ENCODE results near the gene PRKCB. TPM values are rescaled to one million over a fixed set of nuclear protein-coding genes. Genes with fewer than 3 reads are reported as not detected.
"Not testable (repeated sequence)": the region's sequence is repeated elsewhere in the genome, so short reads cannot be mapped to it uniquely, and the experiment has no call there.

PRKCB gene
- total RNA-seq, 2 donors from 2014 or later: 17.5 to 26.9 TPM

DNA sequence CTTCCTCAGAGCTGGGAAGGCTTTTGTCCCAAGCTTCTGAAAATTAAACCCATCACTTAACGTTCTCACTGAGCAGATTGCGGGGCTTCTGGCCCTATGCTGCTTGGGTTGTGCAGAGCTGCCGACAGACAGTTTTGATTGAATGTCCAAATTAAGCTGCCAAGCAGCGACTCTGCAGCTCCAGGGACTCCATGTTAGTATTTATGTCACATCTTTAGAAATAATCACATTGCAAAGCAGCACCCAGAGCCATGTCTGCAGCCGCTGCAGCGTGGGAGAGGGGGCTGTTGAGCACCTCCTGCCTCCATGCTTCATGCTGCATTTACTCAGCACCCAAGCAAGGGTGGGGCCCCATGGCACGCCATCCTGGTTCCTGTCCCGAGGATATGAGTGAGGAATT, 242.2 kb downstream of the PRKCB start:
- DNase-seq (ENCODE audit: low spot score): no peak
- intact Hi-C loops (cut with DNase I): no loop called here

DNA sequence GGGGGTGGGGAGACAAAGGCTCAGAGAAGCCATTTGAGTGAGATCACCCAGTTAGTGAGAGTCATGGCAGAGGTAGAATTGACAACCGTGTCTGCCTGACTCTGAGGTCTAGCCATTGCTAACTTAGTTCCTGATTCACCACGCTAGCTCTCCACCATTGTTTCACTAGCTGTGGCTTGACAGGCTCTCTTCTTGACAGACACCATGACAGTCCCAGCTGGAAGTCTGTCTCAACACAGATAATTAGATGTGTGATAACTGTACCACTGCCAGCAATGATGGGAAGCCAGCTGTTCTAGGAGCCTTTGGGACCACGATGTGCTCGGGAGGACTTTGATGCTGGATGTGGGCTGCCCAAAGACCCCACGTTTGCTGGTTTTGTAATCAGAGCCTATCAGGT, 249.9 kb downstream of the PRKCB start:
- DNase-seq (ENCODE audit: low spot score): no peak
- intact Hi-C loops (cut with DNase I): no loop called here

DNA sequence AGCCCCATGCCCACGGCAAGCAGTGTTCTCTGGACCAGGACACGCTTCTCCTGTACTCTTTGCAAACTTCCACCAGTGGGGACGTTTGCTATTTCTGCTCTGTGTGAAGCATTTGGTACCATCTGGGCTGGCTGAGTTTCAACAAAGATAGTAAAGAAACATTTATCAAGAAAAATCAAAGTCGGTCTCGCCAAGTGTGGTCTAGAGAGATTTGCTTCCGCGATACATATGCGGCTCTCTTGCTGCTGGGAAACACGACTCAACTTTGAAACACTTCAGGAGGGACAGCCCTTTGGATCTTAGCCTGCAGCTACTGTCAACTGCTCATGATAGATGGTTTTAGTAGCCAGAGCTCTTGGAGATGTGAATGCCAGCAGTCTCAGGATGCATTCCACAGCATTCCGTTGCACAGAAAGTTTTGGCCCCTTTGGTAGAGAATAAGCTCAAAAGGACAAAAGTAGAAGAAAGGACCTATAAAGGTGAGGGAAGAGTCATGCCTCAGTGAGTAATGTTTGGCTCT, 252.2 kb downstream of the PRKCB start:
- intact Hi-C loops (cut with DNase I): no loop called here
- no peak for DNase-seq (ENCODE audit: low spot score)

DNA sequence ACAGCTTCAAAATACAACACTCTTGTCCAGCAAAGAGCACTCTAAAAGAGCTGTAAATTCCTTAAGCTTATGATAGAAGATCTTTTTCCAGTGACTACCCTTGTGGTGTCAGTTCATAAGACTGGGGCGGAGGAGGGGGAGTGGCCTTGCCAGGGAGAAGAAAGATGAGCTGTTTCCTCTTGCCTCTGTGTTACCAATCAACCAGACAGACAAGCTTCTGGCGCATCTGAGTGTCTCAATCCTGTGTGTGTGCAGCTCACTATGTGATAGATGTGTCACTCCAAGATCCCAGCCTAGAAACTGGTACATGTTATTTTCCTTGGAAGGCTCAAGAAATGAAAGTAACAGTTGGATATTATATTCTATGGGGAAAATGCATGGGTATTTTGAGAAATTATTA, 253.0 kb downstream of the PRKCB start:
- intact Hi-C loops (cut with DNase I): no loop called here
- DNase-seq (ENCODE audit: low spot score): no peak

DNA sequence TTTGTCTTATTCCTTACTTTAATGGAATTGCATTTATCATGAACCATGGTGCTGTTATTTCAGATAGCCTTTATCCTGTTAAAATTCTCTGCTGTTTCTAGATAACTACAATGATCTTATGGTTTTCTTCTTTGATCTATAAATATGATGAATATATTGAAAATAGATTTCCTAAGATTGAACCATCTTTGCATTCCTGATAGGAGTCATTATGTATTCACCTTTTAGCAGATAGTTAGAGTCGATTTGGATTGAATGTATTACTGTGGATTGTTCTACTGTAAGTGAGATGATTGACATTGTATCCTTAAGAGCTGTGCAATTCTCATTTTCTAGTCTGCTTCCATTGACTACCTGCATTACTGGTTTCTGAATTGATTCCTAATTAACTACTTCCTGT, 255.3 kb downstream of the PRKCB start:
- intact Hi-C loops (cut with DNase I): no loop called here
- no peak for DNase-seq (ENCODE audit: low spot score)

DNA sequence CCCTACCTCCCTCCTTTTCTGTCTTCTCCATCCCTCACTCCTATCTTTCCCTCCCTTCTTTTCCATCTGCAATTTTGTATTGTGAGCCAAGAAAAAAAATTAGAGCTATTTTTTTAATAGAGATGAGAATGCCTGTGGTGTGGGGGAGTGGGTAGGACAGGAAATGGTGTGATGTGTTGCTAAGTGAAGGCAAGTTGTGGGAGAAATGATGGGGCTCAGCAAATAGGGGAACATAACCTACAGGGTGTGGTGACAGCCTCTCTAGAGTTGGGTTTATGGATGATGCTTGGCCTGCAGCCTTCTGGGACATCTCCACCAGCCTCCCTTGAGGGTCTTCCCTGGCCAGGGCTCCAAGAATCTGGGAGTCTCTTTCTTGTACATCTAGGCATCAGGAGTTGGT, 257.3 kb downstream of the PRKCB start:
- intact Hi-C loops (cut with DNase I): no loop called here

DNA sequence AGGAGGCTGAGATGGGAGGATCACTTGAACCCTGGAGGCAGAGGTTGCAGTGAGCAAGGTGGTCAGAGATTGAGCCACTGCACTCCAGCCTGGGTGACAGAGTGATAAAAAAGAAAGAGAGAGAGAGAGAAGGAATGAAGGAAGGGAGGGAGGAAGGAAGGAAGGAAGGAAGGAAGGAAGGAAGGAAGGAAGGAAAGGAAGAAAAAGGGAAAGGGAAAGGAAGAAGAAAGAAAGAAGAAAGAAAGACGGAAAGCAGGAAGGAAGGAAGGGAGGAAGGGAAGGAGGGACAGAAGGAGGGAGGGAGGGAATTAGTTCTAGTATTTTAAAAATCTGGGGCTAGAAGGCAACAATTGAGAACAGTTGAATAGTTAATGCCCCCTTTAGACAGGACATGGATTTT, 258.9 kb downstream of the PRKCB start:
- intact Hi-C loops (cut with DNase I): no loop called here
- DNase-seq (ENCODE audit: low spot score): no peak

More for the DNA sequence above, 257.3 kb downstream of the PRKCB start:
- DNase-seq (ENCODE audit: low spot score): no peak

DNA sequence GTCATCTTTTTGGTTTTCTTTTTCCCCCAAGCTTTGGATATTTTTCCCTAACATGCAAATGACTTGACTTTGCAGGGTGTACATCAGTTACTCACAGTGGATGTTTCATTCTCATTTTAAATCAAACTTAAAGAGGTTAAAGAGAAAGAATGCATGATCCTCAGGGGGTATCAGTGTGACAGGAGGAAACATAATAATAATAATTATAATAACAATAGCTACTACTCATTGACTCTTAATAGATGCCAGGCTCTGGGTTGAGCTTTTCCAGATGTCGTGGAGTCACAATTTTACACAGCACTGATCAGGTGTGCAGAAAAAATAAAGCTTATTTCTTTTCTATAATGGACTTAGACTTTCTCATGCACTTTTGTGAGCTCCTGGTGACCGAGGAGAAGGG, 263.1 kb downstream of the PRKCB start:
- DNase-seq (ENCODE audit: low spot score): no peak
- intact Hi-C loops (cut with DNase I): no loop called here

DNA sequence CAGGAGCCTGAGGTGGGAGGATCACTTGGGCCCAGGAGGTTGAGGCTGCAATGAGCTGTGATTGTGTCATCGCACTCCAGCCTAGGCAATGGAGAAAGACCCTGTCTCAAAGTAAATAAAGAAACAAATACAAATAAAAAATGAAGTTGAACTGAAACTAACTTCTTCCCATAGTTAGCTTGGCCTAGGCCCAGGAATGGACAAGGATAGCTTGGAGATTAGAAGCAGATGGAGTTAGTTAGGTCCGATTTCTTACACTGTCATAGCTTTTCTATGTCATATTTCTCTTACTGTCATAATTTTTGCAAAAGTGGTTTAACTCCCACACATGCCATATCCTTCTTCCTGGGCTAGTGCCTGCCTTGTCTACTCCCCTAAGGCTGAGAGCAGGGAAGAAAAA, 265.6 kb downstream of the PRKCB start:
- DNase-seq (ENCODE audit: low spot score): no peak
- intact Hi-C loops (cut with DNase I): loop anchor here in 1 of 2 donors (5.0 kb wide), 1 partner anchor 234 kb away; no protein-coding TSS in a partner anchor

DNA sequence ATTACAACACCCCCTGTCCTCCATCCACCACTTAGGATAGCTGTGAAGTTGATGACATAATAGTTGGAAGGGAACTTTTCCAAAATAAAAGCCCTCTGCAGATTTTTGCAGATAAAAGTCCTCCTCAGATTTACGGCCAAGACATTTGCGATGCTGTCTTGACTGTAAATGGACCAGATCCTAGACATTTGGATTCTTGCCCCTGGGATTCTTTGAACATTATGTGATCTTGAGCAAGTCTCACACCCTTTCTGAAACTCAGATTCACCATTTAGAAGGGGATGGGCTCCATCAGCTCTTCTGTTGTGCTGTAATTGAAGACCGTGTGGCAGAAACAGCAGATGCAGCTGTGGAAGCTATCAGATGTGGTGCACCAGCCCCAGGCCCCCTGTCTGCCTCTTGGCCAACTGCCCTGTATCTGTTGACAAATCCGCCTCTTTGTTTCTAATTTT, 266.5 kb downstream of the PRKCB start:
- DNase-seq (ENCODE audit: low spot score): no peak
- intact Hi-C loops (cut with DNase I): loop anchor here in 1 of 2 donors (5.0 kb wide), 1 partner anchor 235 kb away; no protein-coding TSS in a partner anchor

DNA sequence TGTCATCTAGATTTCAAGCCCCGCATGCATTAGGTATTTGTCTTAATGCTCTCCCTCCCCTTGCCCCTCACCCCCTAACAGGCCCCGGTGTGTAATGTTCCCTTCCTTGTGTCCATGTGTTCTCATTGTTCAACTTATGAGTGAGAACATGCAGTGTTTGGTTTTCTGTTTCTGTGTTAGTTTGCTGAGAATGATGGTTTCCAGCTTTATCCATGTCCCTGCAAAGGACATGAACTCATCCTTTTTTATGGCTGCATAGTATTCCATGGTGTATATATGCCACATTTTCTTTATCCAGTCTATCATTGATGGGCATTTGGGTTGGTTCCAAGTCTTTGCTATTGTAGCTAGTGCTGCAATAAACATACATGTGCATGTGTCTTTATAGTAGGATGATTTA, 269.7 kb downstream of the PRKCB start:
- intact Hi-C loops (cut with DNase I); DNase-seq (ENCODE audit: low spot score): not testable (repeated sequence)

DNA sequence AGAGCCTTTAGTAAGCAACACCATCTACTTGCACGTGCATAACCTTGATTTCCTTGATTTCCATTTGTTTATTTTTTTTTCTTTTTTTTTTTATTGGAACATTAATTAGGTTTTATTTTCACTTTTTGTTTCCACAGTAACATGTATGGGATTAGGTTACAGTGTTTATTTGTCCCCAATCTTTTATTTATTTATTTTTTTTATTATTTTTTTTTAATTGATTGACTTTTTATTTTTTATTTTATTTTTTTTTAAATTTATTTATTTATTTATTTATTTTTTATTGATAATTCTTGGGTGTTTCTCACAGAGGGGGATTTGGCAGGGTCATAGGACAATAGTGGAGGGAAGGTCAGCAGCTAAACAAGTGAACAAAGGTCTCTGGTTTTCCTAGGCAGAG, 272.3 kb downstream of the PRKCB start:
- DNase-seq (ENCODE audit: low spot score); intact Hi-C loops (cut with DNase I): not testable (repeated sequence)

DNA sequence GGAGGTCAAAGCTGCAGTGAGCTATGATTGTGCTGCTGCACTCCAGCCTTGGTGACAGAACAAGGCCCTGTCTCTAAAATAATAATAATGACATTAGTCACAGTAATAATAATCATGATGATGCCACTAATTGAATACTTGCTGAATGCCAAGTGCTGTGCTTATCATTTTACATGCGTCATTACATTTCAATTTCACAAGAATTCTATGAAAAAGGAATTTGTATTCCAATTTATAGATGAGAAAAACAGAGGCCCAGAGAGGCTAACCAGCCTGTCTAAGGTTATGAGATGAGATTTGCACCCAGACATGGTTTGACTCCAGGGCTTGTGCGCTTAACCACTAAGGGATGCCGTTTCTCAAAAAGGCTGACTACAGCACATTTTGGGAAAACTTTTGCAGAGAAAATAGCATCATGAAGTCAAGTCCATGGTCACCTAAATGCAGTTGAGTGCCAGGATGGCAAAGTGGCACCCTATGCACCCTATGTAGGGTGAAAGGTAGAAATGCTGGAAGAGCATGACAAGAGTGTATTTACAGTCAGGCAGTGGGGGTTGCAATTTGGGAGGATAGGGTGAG, 276.0 kb downstream of the PRKCB start:
- no peak for DNase-seq (ENCODE audit: low spot score)
- intact Hi-C loops (cut with DNase I): no loop called here

DNA sequence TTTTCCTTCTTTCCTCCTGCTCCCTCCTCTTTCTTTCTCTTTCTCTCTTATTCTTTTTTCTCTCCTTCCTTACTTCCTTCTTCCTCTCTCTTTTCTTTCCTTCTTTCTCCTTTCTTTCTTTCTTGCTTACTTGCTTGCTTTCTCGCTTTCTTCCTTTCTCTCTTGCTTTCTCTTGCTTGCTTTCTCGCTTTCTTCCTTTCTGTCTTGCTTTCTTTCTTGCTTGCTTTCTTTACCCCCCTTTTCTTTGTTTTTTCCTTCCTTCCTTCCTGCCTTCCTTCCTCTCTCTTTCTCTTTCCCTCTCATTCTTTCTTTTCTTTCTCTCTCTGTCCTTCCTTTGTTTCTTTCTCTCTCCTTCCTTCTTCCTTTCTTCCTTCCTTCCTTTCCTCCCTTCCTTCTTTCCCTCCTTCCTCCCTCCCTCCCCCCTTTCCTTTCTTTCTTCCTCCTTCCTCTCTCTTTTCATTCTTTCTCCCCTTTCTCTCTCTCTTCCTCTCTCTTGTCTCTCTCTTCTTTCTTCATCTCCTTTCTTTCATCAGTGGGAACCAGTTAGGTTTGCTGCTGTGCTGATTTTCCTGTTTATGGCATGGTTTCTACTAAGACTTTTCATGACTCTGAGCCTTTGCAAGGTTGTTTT, 277.4 kb downstream of the PRKCB start:
- intact Hi-C loops (cut with DNase I): no loop called here

DNA sequence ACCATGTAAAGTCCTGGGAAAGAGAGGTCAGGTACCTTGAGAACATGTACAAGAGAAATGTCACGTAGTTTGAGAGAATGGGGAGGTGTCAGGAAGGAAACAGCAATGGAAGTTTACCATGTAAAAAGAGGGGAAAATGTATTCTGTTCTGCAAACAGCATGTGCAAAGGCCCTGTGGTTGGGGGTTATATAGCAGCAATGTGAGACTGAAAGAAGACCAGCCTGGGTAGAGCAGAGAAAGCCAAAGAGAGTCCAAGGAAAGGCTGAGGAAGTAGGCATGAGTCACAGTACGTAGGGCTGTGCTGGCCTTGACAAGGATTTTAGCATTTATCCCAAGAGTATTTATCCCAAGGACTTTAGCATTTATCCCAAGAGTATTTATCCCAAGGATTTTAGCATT, 279.1 kb downstream of the PRKCB start:
- DNase-seq (ENCODE audit: low spot score): no peak
- intact Hi-C loops (cut with DNase I): no loop called here

More for the DNA sequence above, 277.4 kb downstream of the PRKCB start:
- no peak for DNase-seq (ENCODE audit: low spot score)

DNA sequence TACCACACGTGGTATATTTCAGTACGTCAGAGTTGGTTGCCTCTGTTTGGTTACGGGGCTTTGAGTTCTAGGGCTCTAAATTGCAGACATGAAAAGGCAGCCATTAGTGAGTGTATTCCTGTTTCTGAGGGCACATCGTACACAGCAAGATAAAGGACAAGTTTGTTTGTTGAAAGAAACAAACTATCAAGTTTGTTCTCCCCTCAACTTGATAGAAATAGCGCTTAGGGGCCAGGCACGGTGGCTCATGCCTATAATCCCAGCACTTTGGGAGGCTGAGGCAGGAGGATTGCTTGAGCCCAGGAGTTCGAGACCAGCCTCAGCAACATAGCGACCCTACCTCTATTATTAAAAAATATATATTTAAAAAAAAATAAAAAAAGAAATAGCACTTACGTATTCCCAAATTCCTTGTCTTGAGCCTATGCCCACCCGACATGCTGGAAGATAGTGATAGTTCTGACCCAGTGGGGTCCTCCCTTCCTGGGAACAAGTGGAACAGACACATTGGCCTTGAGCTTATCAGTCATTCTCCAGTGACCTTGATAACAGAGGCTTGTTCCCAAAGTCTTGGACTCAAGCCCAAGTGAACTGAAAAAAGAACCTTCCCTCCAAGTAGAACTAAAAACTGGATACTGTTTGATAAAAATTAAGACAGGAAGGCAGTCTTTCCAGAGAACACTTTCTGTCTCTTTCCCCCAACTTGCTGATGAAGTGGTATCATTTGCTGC, 280.4 kb downstream of the PRKCB start:
- intact Hi-C loops (cut with DNase I): no loop called here
- no peak for DNase-seq (ENCODE audit: low spot score)

DNA sequence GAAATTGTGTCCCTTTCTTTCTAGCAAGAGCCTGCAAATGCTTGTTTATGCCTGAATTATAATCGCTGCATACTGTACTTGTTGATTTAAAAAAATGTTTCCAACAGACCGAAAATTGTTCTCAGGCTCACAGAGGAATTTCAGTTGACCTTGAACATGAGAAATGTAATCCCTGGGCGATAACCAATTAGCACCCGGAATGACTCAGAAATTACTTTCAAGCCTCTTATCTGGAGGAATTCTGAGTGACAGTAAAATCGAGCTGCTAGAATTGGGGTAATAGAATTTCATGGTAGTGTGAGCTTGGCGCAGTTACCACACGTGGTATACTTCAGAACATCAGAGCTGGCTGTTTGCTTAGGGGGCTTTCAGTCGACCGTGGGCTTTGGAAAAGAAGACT, 281.2 kb downstream of the PRKCB start:
- no peak for DNase-seq (ENCODE audit: low spot score)
- intact Hi-C loops (cut with DNase I): no loop called here

DNA sequence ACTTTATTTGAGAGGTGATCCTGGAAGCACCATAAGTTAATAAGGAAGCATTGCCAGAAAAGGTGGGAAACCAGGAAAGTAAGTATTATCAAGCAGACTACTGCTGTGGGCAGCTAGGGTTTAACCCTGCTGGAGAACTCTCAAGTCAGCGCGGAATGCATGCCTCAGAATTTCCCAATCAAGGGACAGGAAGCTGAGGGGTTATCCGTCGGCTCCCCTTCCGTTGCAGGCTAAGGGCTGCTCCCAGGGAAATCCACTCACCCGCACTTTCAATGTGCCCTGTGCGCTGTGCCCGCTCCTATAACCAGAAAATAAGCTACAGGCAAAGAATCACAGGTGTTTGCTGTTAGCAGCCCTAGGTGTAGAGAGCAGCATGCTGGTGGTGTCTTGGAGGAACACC, 281.9 kb downstream of the PRKCB start:
- DNase-seq (ENCODE audit: low spot score): no peak
- intact Hi-C loops (cut with DNase I): no loop called here

DNA sequence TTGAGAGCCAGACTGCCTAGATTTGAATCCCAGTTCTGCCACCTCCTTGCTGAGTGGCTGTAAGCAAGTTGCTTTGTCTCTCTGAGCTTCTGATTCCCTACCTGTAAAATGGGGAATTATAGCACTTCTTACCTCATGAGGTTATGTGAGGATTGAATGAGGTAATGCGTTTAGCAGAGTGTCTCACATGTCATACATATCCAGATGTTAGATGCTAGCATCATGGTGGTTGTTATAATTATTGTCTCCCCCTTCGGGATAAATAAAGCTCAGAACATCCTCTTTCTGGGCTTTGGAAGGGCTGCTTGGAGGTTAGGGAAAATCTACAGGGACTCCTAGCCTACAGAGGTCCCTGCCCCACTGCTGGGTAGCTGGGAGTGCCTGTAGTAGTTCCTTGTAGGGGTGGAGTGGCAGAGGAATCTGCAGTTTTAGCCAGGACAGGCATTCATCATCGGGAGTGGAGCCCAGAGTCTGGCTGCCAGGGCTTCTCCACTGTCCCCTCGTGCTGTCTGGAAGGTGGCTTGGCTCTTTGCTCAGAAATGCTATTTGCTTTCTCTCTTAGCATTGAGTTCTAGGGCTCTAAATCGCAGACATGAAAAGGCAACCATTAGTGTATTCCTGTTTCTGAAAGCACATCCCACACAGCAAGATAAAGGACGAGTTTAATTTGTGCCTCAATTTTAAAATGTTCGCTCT, 282.5 kb downstream of the PRKCB start:
- intact Hi-C loops (cut with DNase I): no loop called here
- DNase-seq (ENCODE audit: low spot score): no peak

DNA sequence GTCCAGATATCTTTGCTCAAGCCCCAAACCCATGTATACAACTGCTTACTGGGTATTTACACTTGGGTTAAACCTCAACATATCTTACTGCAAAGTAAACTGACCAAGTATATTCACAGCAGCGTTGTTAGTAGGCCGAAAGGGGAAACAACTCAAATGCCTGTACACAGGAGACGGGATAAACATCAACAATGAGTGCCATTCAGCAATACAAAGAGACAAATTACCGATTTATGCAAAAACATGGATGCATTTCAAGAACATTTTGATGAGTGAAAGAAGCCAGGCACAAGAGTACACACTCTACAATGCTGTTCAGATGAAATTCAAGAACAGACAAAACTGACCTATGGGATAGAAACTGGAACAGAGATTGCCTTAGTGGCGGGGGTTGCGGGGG, 284.0 kb downstream of the PRKCB start:
- intact Hi-C loops (cut with DNase I): no loop called here
- DNase-seq (ENCODE audit: low spot score): no peak
